Measurements from ENCODE around the gene SCGB1D2.

Gene SCGB1D2

GRCh38 chr11:62237499-62237898 is 4.5 kb upstream of the SCGB1D2 start:
- 0 out of 2 replicates have a peak overlapping the region, but pooled peaks have one; percentile 16 for H3K27ac ChIP-seq
- TF ChIP-seq ZFX (IDR thresholded peaks at IDR 0.05) (no peak), CTCF (conservative IDR thresholded peaks at IDR 0.05) (no peak)

GRCh38 chr11:62238151-62238550 is 3.9 kb upstream of the SCGB1D2 start:
- TF ChIP-seq CTCF (conservative IDR thresholded peaks at IDR 0.05) (no peak), ZFX (IDR thresholded peaks at IDR 0.05) (no peak)
- peak overlapping the region; percentile 24; the same call in 1 of the 2 replicates for H3K27ac ChIP-seq

GRCh38 chr11:62241095-62241494 is 944 bp upstream of the SCGB1D2 start:
- no peak for TF ChIP-seq ZFX (IDR thresholded peaks at IDR 0.05)
- no peak for TF ChIP-seq CTCF (conservative IDR thresholded peaks at IDR 0.05)
- H3K27ac ChIP-seq = no peak overlapping the region; the same call in 1 of the 2 replicates

- no peak overlapping the region for H3K27ac ChIP-seq
- no peak for TF ChIP-seq ZFX (IDR thresholded peaks at IDR 0.05)
- peak; percentile 28 for TF ChIP-seq CTCF (conservative IDR thresholded peaks at IDR 0.05)
These were observed 3.3 kb downstream of the SCGB1D2 start for GRCh38 chr11:62245271-62245753.

- TF ChIP-seq CTCF (conservative IDR thresholded peaks at IDR 0.05) (no peak), ZFX (IDR thresholded peaks at IDR 0.05) (no peak)
These were observed 9.7 kb downstream of the SCGB1D2 start for GRCh38 chr11:62251698-62252097.

GRCh38 chr11:62253999-62254542 is 12.0 kb downstream of the SCGB1D2 start:
- no peak for TF ChIP-seq ZFX (IDR thresholded peaks at IDR 0.05)
- no peak for TF ChIP-seq CTCF (conservative IDR thresholded peaks at IDR 0.05)
- no peak overlapping the region for H3K27ac ChIP-seq

More at GRCh38 chr11:62251698-62252097, 9.7 kb downstream of the SCGB1D2 start:
- no peak overlapping the region for H3K27ac ChIP-seq

- H3K27ac ChIP-seq = no peak overlapping the region
These were observed 14.2 kb downstream of the SCGB1D2 start for GRCh38 chr11:62256281-62256680.

More at GRCh38 chr11:62256281-62256680, 14.2 kb downstream of the SCGB1D2 start:
- TF ChIP-seq CTCF (conservative IDR thresholded peaks at IDR 0.05) = no peak
- TF ChIP-seq ZFX (IDR thresholded peaks at IDR 0.05) = no peak

Measured in C4-2B (cell line).